Stimulated activated naive B cell treated with anti-CD40 and anti-IgM and Interleukin-4, amounts not matched to agents 10 μg/mL and 1 μg/mL and 100 μg/mL, for 72 hours (primary cell): ENCODE results near the gene OTOF.

Experiments used
- ATAC-seq, 2 donors: fragments of 150-1000 bp; cut with Tn5 transposase; replicated peaks; 2 replicates each; pipeline ENCODE4 v1.10.0; 2021; ENCODE audit warnings: moderate library complexity in 1 of 2
- DNase-seq: peaks from one replicate; pipeline ENCODE4 v3.0.0; 2021
- H3K27ac Mint-ChIP-seq: one replicate; pipeline ENCODE4 v1.8.0; 2022; ENCODE audit warnings: mild to moderate bottlenecking, mixed read lengths
- H3K27me3 Mint-ChIP-seq, 2 donors: one replicate each; pipeline ENCODE4 v1.8.0; 2022; ENCODE audit warnings: mixed read lengths in 2 of 2
- H3K36me3 Mint-ChIP-seq, 2 donors: one replicate each; pipeline ENCODE4 v1.8.0; 2022; ENCODE audit warnings: mixed read lengths in 2 of 2, mild to moderate bottlenecking in 1 of 2
- H3K4me1 Mint-ChIP-seq, 2 donors: one replicate each; pipeline ENCODE4 v1.8.0; 2022; ENCODE audit warnings: mixed read lengths in 2 of 2, mild to moderate bottlenecking in 1 of 2
- H3K4me3 Mint-ChIP-seq, 2 donors: one replicate each; pipeline ENCODE4 v1.8.0; 2022; ENCODE audit warnings: mild to moderate bottlenecking in 2 of 2, mixed read lengths in 2 of 2, moderate library complexity in 1 of 2
- H3K9me3 Mint-ChIP-seq, 2 donors: one replicate each; pipeline ENCODE4 v1.8.0; 2022; ENCODE audit warnings: mixed read lengths in 2 of 2, mild to moderate bottlenecking in 1 of 2

Gene OTOF

GRCh38 chr2:26480566-26481423 lies 2.9 kb upstream of the OTOF start:
- Mint-ChIP-seq H3K9me3 (peaks cover 0 to 2% of the 10 kb centered on the region in 2 donors), H3K4me1 (peaks cover 2 to 8% of the 10 kb centered on the region in 2 donors), H3K27me3 (peaks cover 14 to 15% of the 10 kb centered on the region in 2 donors), H3K27ac (no peak overlapping the region), H3K4me3 (no peak overlapping the region), H3K36me3 (no peaks in the 10 kb centered on the region)
- ATAC-seq (no peak), DNase-seq (no peak)

- Mint-ChIP-seq H3K9me3 (peaks cover 0 to 2% of the 10 kb centered on the region in 2 donors), H3K27me3 (peaks cover 9 to 14% of the 10 kb centered on the region in 2 donors), H3K4me1 (peaks cover 2 to 8% of the 10 kb centered on the region in 2 donors), H3K27ac (no peak overlapping the region), H3K4me3 (no peak overlapping the region), H3K36me3 (no peaks in the 10 kb centered on the region)
- ATAC-seq: no peak
- DNase-seq: no peak
These were observed 2.1 kb upstream of the OTOF start for GRCh38 chr2:26479789-26480565.

- H3K27me3 Mint-ChIP-seq: peaks cover 9 to 14% of the 10 kb centered on the region in 2 donors
- H3K4me1 Mint-ChIP-seq: peaks cover 2 to 8% of the 10 kb centered on the region in 2 donors
- peaks cover 0 to 2% of the 10 kb centered on the region in 2 donors for H3K9me3 Mint-ChIP-seq
- H3K36me3 Mint-ChIP-seq: no peaks in the 10 kb centered on the region
- ATAC-seq (no peak), DNase-seq (no peak)
- no peak overlapping the region for H3K4me3 Mint-ChIP-seq
- H3K27ac Mint-ChIP-seq: no peak overlapping the region
These were observed 1.3 kb upstream of the OTOF start for GRCh38 chr2:26479131-26479788.

- Mint-ChIP-seq H3K36me3 (no peaks in the 10 kb centered on the region), H3K9me3 (peaks cover 0 to 2% of the 10 kb centered on the region in 2 donors), H3K27me3 (peaks cover 9 to 10% of the 10 kb centered on the region in 2 donors), H3K27ac (no peak overlapping the region), H3K4me3 (no peak overlapping the region), H3K4me1 (peaks cover 2 to 8% of the 10 kb centered on the region in 2 donors)
- ATAC-seq: no peak
- DNase-seq: no peak
These were observed 442 bp upstream of the OTOF start for GRCh38 chr2:26478366-26478765.

- no peaks in the 10 kb centered on the region for H3K36me3 Mint-ChIP-seq
- peaks cover 2 to 8% of the 10 kb centered on the region in 2 donors for H3K4me1 Mint-ChIP-seq
- no peak for DNase-seq
- peak in 1 of 2 donors; percentile 21 for ATAC-seq
- peaks cover 4 to 10% of the 10 kb centered on the region in 2 donors for H3K27me3 Mint-ChIP-seq
- peaks cover 0 to 1% of the 10 kb centered on the region in 2 donors for H3K9me3 Mint-ChIP-seq
- H3K4me3 Mint-ChIP-seq: no peak overlapping the region
- no peak overlapping the region for H3K27ac Mint-ChIP-seq
These were observed 606 bp downstream of the OTOF start for GRCh38 chr2:26477126-26477910.

GRCh38 chr2:26475832-26476501 lies 2.0 kb downstream of the OTOF start:
- Mint-ChIP-seq H3K27ac (no peak overlapping the region), H3K36me3 (no peaks in the 10 kb centered on the region), H3K4me3 (no peak overlapping the region), H3K27me3 (peaks cover 4 to 10% of the 10 kb centered on the region in 2 donors), H3K4me1 (peaks cover 2 to 8% of the 10 kb centered on the region in 2 donors), H3K9me3 (peaks cover 6 to 7% of the 10 kb centered on the region in 2 donors)
- ATAC-seq (no peak), DNase-seq (no peak)

GRCh38 chr2:26475037-26475436 lies 2.9 kb downstream of the OTOF start:
- DNase-seq (no peak), ATAC-seq (no peak)
- no peaks in the 10 kb centered on the region for H3K36me3 Mint-ChIP-seq
- peaks cover 9% of the 10 kb centered on the region in 2 donors for H3K9me3 Mint-ChIP-seq
- H3K4me3 Mint-ChIP-seq: no peak overlapping the region
- H3K27ac Mint-ChIP-seq: no peak overlapping the region
- peaks cover 2 to 8% of the 10 kb centered on the region in 2 donors for H3K4me1 Mint-ChIP-seq
- peaks cover 4 to 10% of the 10 kb centered on the region in 2 donors for H3K27me3 Mint-ChIP-seq

GRCh38 chr2:26474261-26474785 lies 3.6 kb downstream of the OTOF start:
- ATAC-seq (no peak), DNase-seq (no peak)
- H3K36me3 Mint-ChIP-seq: no peaks in the 10 kb centered on the region
- H3K4me1 Mint-ChIP-seq: peaks cover 2 to 8% of the 10 kb centered on the region in 2 donors
- peaks cover 4 to 10% of the 10 kb centered on the region in 2 donors for H3K27me3 Mint-ChIP-seq
- no peak overlapping the region for H3K27ac Mint-ChIP-seq
- peaks cover 15 to 16% of the 10 kb centered on the region in 2 donors for H3K9me3 Mint-ChIP-seq
- H3K4me3 Mint-ChIP-seq: no peak overlapping the region

- H3K27me3 Mint-ChIP-seq: peaks cover 4 to 10% of the 10 kb centered on the region in 2 donors
- DNase-seq (no peak), ATAC-seq (no peak)
- H3K36me3 Mint-ChIP-seq: no peaks in the 10 kb centered on the region
- H3K9me3 Mint-ChIP-seq: peaks cover 18 to 19% of the 10 kb centered on the region in 2 donors
- H3K4me3 Mint-ChIP-seq: no peak overlapping the region
- H3K27ac Mint-ChIP-seq: no peak overlapping the region
- peaks cover 2 to 8% of the 10 kb centered on the region in 2 donors for H3K4me1 Mint-ChIP-seq
These were observed 4.1 kb downstream of the OTOF start for GRCh38 chr2:26473796-26474195.

GRCh38 chr2:26472821-26473655 lies 4.9 kb downstream of the OTOF start:
- H3K4me3 Mint-ChIP-seq: no peak overlapping the region
- H3K36me3 Mint-ChIP-seq: no peaks in the 10 kb centered on the region
- H3K4me1 Mint-ChIP-seq: peaks cover 2 to 8% of the 10 kb centered on the region in 2 donors
- no peak overlapping the region for H3K27ac Mint-ChIP-seq
- no peak for DNase-seq
- peaks cover 4 to 7% of the 10 kb centered on the region in 2 donors for H3K27me3 Mint-ChIP-seq
- no peak for ATAC-seq
- H3K9me3 Mint-ChIP-seq: peaks cover 19 to 23% of the 10 kb centered on the region in 2 donors

GRCh38 chr2:26471766-26472706 lies 5.9 kb downstream of the OTOF start:
- no peak for DNase-seq
- no peaks in the 10 kb centered on the region for H3K4me1 Mint-ChIP-seq
- no peak overlapping the region for H3K27ac Mint-ChIP-seq
- H3K4me3 Mint-ChIP-seq: no peak overlapping the region
- peaks cover 19 to 23% of the 10 kb centered on the region in 2 donors for H3K9me3 Mint-ChIP-seq
- no peaks in the 10 kb centered on the region for H3K27me3 Mint-ChIP-seq
- ATAC-seq: no peak
- no peaks in the 10 kb centered on the region for H3K36me3 Mint-ChIP-seq
